Nephron progenitor cell (in vitro differentiated cells): Measurements from ENCODE around the gene OTUD6A.

Experiments
- DNase-seq: peaks from one replicate; pipeline ENCODE4 v3.0.0; 2021
- H3K27ac Mint-ChIP-seq: 2 replicates; pipeline ENCODE4 v1.8.0; 2021; ENCODE audit warnings: mild to moderate bottlenecking, moderate library complexity, mixed read lengths
- H3K27me3 Mint-ChIP-seq: 2 replicates; pipeline ENCODE4 v1.8.0; 2021; ENCODE audit warnings: mild to moderate bottlenecking, low read depth, mixed read lengths; ENCODE audit not compliant: poor library complexity
- H3K36me3 Mint-ChIP-seq: 2 replicates; pipeline ENCODE4 v1.8.0; 2021; ENCODE audit warnings: low read depth, mixed read lengths
- H3K4me1 Mint-ChIP-seq: 2 replicates; pipeline ENCODE4 v1.8.0; 2021; ENCODE audit warnings: mixed read lengths
- H3K4me3 Mint-ChIP-seq: 2 replicates; pipeline ENCODE4 v1.8.0; 2021; ENCODE audit warnings: mild to moderate bottlenecking, moderate library complexity, mixed read lengths
- H3K9me3 Mint-ChIP-seq: 2 replicates; pipeline ENCODE4 v1.8.0; 2021; ENCODE audit warnings: mild to moderate bottlenecking, moderate library complexity, mixed read lengths
- CTCF ChIP-seq: fragments of 200-600 bp; sonication (generic); IDR thresholded peaks from 2 replicates; pipeline ENCODE4 v1.5.0; 2021; ENCODE audit warnings: antibody characterized with exemption

Gene OTUD6A

DNA sequence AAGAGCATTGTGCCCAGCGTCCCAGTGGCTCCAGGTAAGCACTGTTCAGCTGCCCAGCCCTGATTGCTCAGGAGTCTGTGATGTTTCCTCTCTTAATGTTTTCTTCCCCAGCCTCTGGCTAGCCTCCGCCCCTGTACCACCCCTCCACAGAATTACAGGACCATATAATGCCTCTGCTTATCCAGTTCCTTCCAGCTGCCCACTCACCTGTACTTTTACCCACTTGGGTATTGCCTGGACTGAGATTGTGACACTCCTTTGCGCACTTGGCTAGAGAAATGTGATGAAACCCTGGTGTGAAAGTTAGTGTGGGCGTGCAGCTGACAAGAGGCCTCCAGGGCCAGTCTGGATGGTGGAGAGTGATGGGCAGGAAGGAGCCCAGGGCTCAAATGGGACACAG, 12.3 kb upstream of the OTUD6A start, which contains the start of gene AWAT2:
TSS of gene AWAT2 (minus strand) at position 14 of the 400 bp plus-strand sequence. CDS start at position 8, 6 bp downstream.
- Mint-ChIP-seq H3K4me3 (no peak within 1 kb of the TSS), H3K27ac (no peak within 1 kb of the TSS), H3K36me3 (no peaks in the 10 kb centered on the region), H3K9me3 (peaks cover 48% of the 10 kb centered on the region), H3K27me3 (peaks cover 6% of the 10 kb centered on the region), H3K4me1 (peaks cover 5% of the 10 kb centered on the region)
- no peak for TF ChIP-seq CTCF
- DNase-seq, result no peak

GRCh38 chrX:70052895-70053615, 9.2 kb upstream of the OTUD6A start:
- Mint-ChIP-seq H3K27me3 (peaks cover 11% of the 10 kb centered on the region), H3K36me3 (no peaks in the 10 kb centered on the region)
- DNase-seq, result no peak

GRCh38 chrX:70054391-70054790, 7.9 kb upstream of the OTUD6A start:
- peaks cover 48% of the 10 kb centered on the region for H3K9me3 Mint-ChIP-seq
- H3K27me3 Mint-ChIP-seq, result peaks cover 11% of the 10 kb centered on the region
- no peaks in the 10 kb centered on the region for H3K36me3 Mint-ChIP-seq
- H3K4me1 Mint-ChIP-seq, result peaks cover 12% of the 10 kb centered on the region
- no peak for TF ChIP-seq CTCF
- H3K4me3 Mint-ChIP-seq, result no peak overlapping the region
- DNase-seq, result no peak
- H3K27ac Mint-ChIP-seq, result no peak overlapping the region

More at GRCh38 chrX:70052895-70053615, 9.2 kb upstream of the OTUD6A start:
- Mint-ChIP-seq H3K4me3 (peak overlapping the region; percentile 37), H3K9me3 (peaks cover 43% of the 10 kb centered on the region), H3K27ac (no peak overlapping the region), H3K4me1 (peaks cover 12% of the 10 kb centered on the region)
- TF ChIP-seq CTCF, result no peak

DNA sequence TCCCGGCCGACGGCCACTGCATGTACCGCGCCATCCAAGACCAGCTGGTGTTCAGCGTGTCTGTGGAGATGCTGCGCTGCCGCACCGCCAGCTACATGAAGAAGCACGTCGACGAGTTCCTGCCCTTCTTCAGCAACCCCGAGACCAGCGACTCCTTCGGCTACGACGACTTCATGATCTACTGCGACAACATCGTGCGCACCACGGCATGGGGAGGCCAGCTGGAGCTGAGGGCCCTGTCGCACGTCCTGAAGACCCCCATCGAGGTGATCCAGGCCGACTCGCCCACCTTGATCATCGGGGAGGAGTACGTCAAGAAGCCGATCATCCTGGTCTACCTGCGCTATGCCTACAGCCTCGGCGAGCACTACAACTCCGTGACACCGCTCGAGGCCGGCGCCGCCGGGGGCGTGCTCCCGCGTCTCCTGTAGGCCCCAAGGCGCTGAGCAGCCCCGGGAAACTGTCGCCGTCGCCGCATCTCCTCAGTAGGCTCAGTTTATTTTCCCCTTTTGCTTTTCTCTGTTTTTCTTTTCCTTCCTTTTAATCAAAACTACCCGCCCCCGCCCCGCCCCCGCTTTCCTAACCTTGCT, 799 bp downstream of the OTUD6A start:
- no peak for DNase-seq
- Mint-ChIP-seq H3K9me3 (peaks cover 73% of the 10 kb centered on the region), H3K27me3 (peaks cover 12% of the 10 kb centered on the region), H3K4me3 (no peak overlapping the region), H3K4me1 (no peaks in the 10 kb centered on the region), H3K36me3 (peaks cover 6% of the 10 kb centered on the region), H3K27ac (no peak overlapping the region)
- no peak for TF ChIP-seq CTCF

- H3K36me3 Mint-ChIP-seq, result peaks cover 6% of the 10 kb centered on the region
Measured at GRCh38 chrX:70066646-70067045, 4.4 kb downstream of the OTUD6A start.

More at GRCh38 chrX:70066646-70067045, 4.4 kb downstream of the OTUD6A start:
- peaks cover 13% of the 10 kb centered on the region for H3K27me3 Mint-ChIP-seq
- no peak for TF ChIP-seq CTCF
- H3K27ac Mint-ChIP-seq, result no peak overlapping the region
- H3K9me3 Mint-ChIP-seq, result peaks cover 57% of the 10 kb centered on the region
- no peak overlapping the region for H3K4me3 Mint-ChIP-seq
- H3K4me1 Mint-ChIP-seq, result no peaks in the 10 kb centered on the region
- no peak for DNase-seq
